GM18520 (cell line): ENCODE results near the gene ART5.
"Not testable (repeated sequence)": the region's sequence is repeated elsewhere in the genome, so short reads cannot be mapped to it uniquely, and the experiment has no call there.

ENCODE experiments used
- ATAC-seq: cut with Tn5 transposase; IDR thresholded peaks from one replicate; pipeline ENCODE4 v1.9.1; 2021; ENCODE audit not compliant: unreplicated experiment

The ART5 gene

GRCh38 chr11:3622521-3622920 lies 19.3 kb downstream of the ART5 start:
- no peak for ATAC-seq

- no peak for ATAC-seq
These were observed 23.8 kb downstream of the ART5 start for GRCh38 chr11:3617990-3618389.

- no peak for ATAC-seq
These were observed 24.9 kb downstream of the ART5 start for GRCh38 chr11:3616721-3617460.

- ATAC-seq: no peak
These were observed 25.8 kb downstream of the ART5 start for GRCh38 chr11:3615998-3616397.

GRCh38 chr11:3614742-3615171 lies 27.0 kb downstream of the ART5 start:
- peak; percentile 85 for ATAC-seq

- ATAC-seq: no peak
These were observed 27.6 kb downstream of the ART5 start for GRCh38 chr11:3613998-3614741.

- no peak for ATAC-seq
These were observed 29.7 kb downstream of the ART5 start for GRCh38 chr11:3611976-3612678.

- no peak for ATAC-seq
These were observed 30.9 kb downstream of the ART5 start for GRCh38 chr11:3610846-3611245.

- no peak for ATAC-seq
These were observed 32.2 kb downstream of the ART5 start for GRCh38 chr11:3609416-3610265.

GRCh38 chr11:3605771-3606203 lies 36.0 kb downstream of the ART5 start:
- ATAC-seq: no peak

- ATAC-seq: no peak
These were observed 36.5 kb downstream of the ART5 start for GRCh38 chr11:3605283-3605662.

- ATAC-seq: no peak
These were observed 37.6 kb downstream of the ART5 start for GRCh38 chr11:3604167-3604566.

- not testable (repeated sequence) for ATAC-seq
These were observed 41.6 kb downstream of the ART5 start for GRCh38 chr11:3600201-3600600.

GRCh38 chr11:3597743-3598142 lies 44.0 kb downstream of the ART5 start:
- not testable (repeated sequence) for ATAC-seq

- not testable (repeated sequence) for ATAC-seq
These were observed 50.5 kb downstream of the ART5 start for GRCh38 chr11:3591326-3591725.

- ATAC-seq: not testable (repeated sequence)
These were observed 51.6 kb downstream of the ART5 start for GRCh38 chr11:3590193-3590592.

- ATAC-seq: not testable (repeated sequence)
These were observed 53.0 kb downstream of the ART5 start for GRCh38 chr11:3588776-3589175.
